Stomach (tissue), 19 donors: ENCODE data around the gene NDN. TPM values are rescaled to one million over a fixed set of nuclear protein-coding genes. Genes with fewer than 3 reads are reported as not detected.
"Not testable (repeated sequence)": the region's sequence is repeated elsewhere in the genome, so short reads cannot be mapped to it uniquely, and the experiment has no call there.

Source experiments
- DNase-seq, 2 donors: peaks; one replicate each; pipeline versions ENCODE4 v3.0.0 to v3.0.0-alpha.2; 2013 to 2019
- H3K27ac ChIP-seq, 5 donors: fragments of 200-600 bp in 4 of 5; sonication (generic) in 4 of 5; one replicate each; pipeline ENCODE4 v1.5.1; 2013 to 2019; ENCODE audit warnings: mild to moderate bottlenecking in 1 of 5, moderate library complexity in 1 of 5
- H3K27me3 ChIP-seq, 3 donors: fragments of 200-600 bp; sonication (generic); one replicate each; pipeline ENCODE4 v1.5.1; 2017 to 2019; ENCODE audit warnings: mixed run types in 1 of 3
- H3K36me3 ChIP-seq, 4 donors: fragments of 200-600 bp; sonication (generic); 1 replicate in 3 of 4; 2 replicates in 1 of 4; pipeline ENCODE4 v1.5.1; 2016 to 2019
- H3K4me1 ChIP-seq, 4 donors: fragments of 200-600 bp; sonication (generic); one replicate each; pipeline ENCODE4 v1.5.1; 2016 to 2019
- H3K4me3 ChIP-seq, 4 donors: fragments of 200-600 bp; sonication (generic) in 3 of 4; one replicate each; pipeline ENCODE4 v1.5.1; 2016 to 2019; ENCODE audit warnings: mild to moderate bottlenecking in 1 of 4
- H3K9me3 ChIP-seq, 4 donors: fragments of 200-600 bp; sonication (generic); one replicate each; pipeline ENCODE4 v1.5.1; 2016 to 2019
- CTCF ChIP-seq, 7 experiments: fragments of 450-650 bp in 4 of 7; fragments of 200-600 bp in 3 of 7; sonication (generic) in 3 of 7; IDR thresholded peaks; one replicate each; pipeline ENCODE4 v1.5.1; 2016 to 2019; ENCODE audit warnings: antibody characterized with exemption in 7 of 7, control low read depth in 2 of 7, mild to moderate bottlenecking in 1 of 7
- EP300 ChIP-seq: sonication (generic); formaldehyde crosslinking; IDR thresholded peaks from one replicate; pipeline ENCODE4 v1.6.1; 2017; ENCODE audit warnings: antibody characterized with exemption
- POLR2A ChIP-seq, 4 donors: fragments of 450-650 bp; IDR thresholded peaks; one replicate each; pipeline ENCODE4 v1.6.1; 2016; ENCODE audit warnings: antibody characterized with exemption in 4 of 4, control low read depth in 2 of 4, mild to moderate bottlenecking in 1 of 4, moderate library complexity in 1 of 4
- POLR2AphosphoS5 ChIP-seq, 3 donors: sonication (generic); formaldehyde crosslinking; IDR thresholded peaks; one replicate each; pipeline ENCODE4 v1.6.1; 2016; ENCODE audit warnings: antibody characterized with exemption in 3 of 3
- WGBS, 5 donors: extraction: QIAGEN DNeasy Blood & Tissue Kit in 3 of 5; methylation state at CpG; one replicate each; pipeline versions ENCODE4 v1.1.5 to v1.1.7; 2013 to 2018; 5-methylcytosine and 5-hydroxymethylcytosine counted together
- intact Hi-C: fragments of 100-400 bp; cut with DNase I; formaldehyde crosslinking; loops from one replicate; pipeline ENCODE4 v1.15.1; 2023; ENCODE audit warnings: low total_unique reads
- long read RNA-seq, 10 donors: transcript quantifications; one replicate each; lab custom pipeline, GENCODE V29; 2026
- polyA plus RNA-seq, 3 donors: library from polyadenylated mRNA; stranded (reverse); fragments of 200-250 nt; gene quantifications; one replicate each; pipeline ENCODE4 v1.2.3, GENCODE V29; 2013
- total RNA-seq, 5 donors: library from RNA; depleted of rRNA; stranded (reverse); fragments of >200 nt; gene quantifications; one replicate each; pipeline versions ENCODE4 v1.1.0 to v1.2.3, GENCODE V29; 2014 to 2016
- donor health status: healthy with polysubstance abuse.
- donor health status: Bipolar disorder and iron deficiency.
- donor health status: healthy.

Gene NDN
- total RNA-seq (10 to 100 TPM in 4 of 5 donors, 1 to 10 TPM in 1; 7.6 to 38.6 (median 23.8) TPM), polyA plus RNA-seq (10 to 100 TPM; 21.8 to 24.4 (median 23.0) TPM)
- long read RNA-seq, donor 1, transcript NDN-202 (1 exons, 1,627 nt), result major isoform, 30 of 30 reads
- long read RNA-seq, donor 1, partial matches to known transcripts, result 0 of 30 reads
- long read RNA-seq, donor 1, other reads (novel, unspliced or antisense), result 0 of 30 reads
- long read RNA-seq, donor 2, transcript NDN-202 (1 exons, 1,627 nt), result major isoform, 40 of 40 reads
- long read RNA-seq, donor 2, partial matches to known transcripts, result 0 of 40 reads
- long read RNA-seq, donor 2, other reads (novel, unspliced or antisense), result 0 of 40 reads
- long read RNA-seq, donor 3, transcript NDN-202 (1 exons, 1,627 nt), result major isoform, 36 of 36 reads
- long read RNA-seq, donor 3, partial matches to known transcripts, result 0 of 36 reads
- long read RNA-seq, donor 3, other reads (novel, unspliced or antisense), result 0 of 36 reads
- long read RNA-seq, donor 4, transcript NDN-202 (1 exons, 1,627 nt), result major isoform, 18 of 18 reads
- long read RNA-seq, donor 4, partial matches to known transcripts, result 0 of 18 reads
- long read RNA-seq, donor 4, other reads (novel, unspliced or antisense), result 0 of 18 reads
- long read RNA-seq, donor 5, transcript NDN-202 (1 exons, 1,627 nt), result major isoform, 110 of 110 reads
- long read RNA-seq, donor 5, partial matches to known transcripts, result 0 of 110 reads
- long read RNA-seq, donor 5, other reads (novel, unspliced or antisense), result 0 of 110 reads
- long read RNA-seq, donor 6, transcript NDN-202 (1 exons, 1,627 nt), result major isoform, 75 of 75 reads
- long read RNA-seq, donor 6, partial matches to known transcripts, result 0 of 75 reads
- long read RNA-seq, donor 6, other reads (novel, unspliced or antisense), result 0 of 75 reads
- long read RNA-seq, donor 7, transcript NDN-202 (1 exons, 1,627 nt), result major isoform, 163 of 163 reads
- long read RNA-seq, donor 7, partial matches to known transcripts, result 0 of 163 reads
- long read RNA-seq, donor 7, other reads (novel, unspliced or antisense), result 0 of 163 reads
- long read RNA-seq, donor 8, transcript NDN-202 (1 exons, 1,627 nt), result major isoform, 72 of 72 reads
- long read RNA-seq, donor 8, partial matches to known transcripts, result 0 of 72 reads
- long read RNA-seq, donor 8, other reads (novel, unspliced or antisense), result 0 of 72 reads
- long read RNA-seq, donor 9, transcript NDN-202 (1 exons, 1,627 nt), result major isoform, 134 of 136 reads
- long read RNA-seq, donor 9, partial matches to known transcripts, result 0 of 136 reads
- long read RNA-seq, donor 9, other reads (novel, unspliced or antisense), result 0 of 136 reads
- long read RNA-seq, donor 10, transcript NDN-202 (1 exons, 1,627 nt), result major isoform, 40 of 40 reads
- long read RNA-seq, donor 10, partial matches to known transcripts, result 0 of 40 reads
- long read RNA-seq, donor 10, other reads (novel, unspliced or antisense), result 0 of 40 reads

GRCh38 chr15:23687143-23687470, at the start of gene NDN:
Gene NDN, minus strand, starts transcription at chr15:23687305. Its CDS starts 88 bp downstream, at chr15:23687217.
- Histone ChIP-seq H3K27ac (peak within 1 kb of the TSS in 4 of 5 donors; percentile 6 to 72 (median 30)), H3K4me1 (peaks cover 0 to 9% (median 5%) of the 10 kb centered on the region in 4 donors), H3K27me3 (peaks cover 0 to 8% (median 0%) of the 10 kb centered on the region in 3 donors), H3K9me3 (no peaks in the 10 kb centered on the region), H3K36me3 (no peaks in the 10 kb centered on the region), H3K4me3 (peak within 1 kb of the TSS; percentile 48 to 66 (median 57))
- DNase-seq, result peak; percentile 43 to 89
- intact Hi-C loops, result no loop called here
- TF ChIP-seq CTCF (IDR thresholded peaks at IDR 0.05) (no peak), POLR2AphosphoS5 (IDR thresholded peaks at IDR 0.05) (peak in 1 of 3 donors; percentile 37)
- 24 to 40% (median 33%) methylated on average over 29 to 38 of the region's 38 CpGs for WGBS, 5 donors

GRCh38 chr15:23736033-23736673, 49.0 kb upstream of the NDN start:
- WGBS, 5 donors, result 41 to 46% (median 44%) methylated on average over 5 of the region's 5 CpGs
- H3K4me1 ChIP-seq, result no peaks in the 10 kb centered on the region
- H3K36me3 ChIP-seq, result no peaks in the 10 kb centered on the region
- no peak overlapping the region for H3K4me3 ChIP-seq
- no peak overlapping the region for H3K27ac ChIP-seq
- peaks cover 0 to 9% (median 2%) of the 10 kb centered on the region in 4 donors for H3K9me3 ChIP-seq
- intact Hi-C loops, result no loop called here
- no peak for DNase-seq
- peaks cover 0 to 6% (median 0%) of the 10 kb centered on the region in 3 donors for H3K27me3 ChIP-seq
- TF ChIP-seq POLR2A (IDR thresholded peaks at IDR 0.05), result no peak
- TF ChIP-seq CTCF (IDR thresholded peaks at IDR 0.05), result no peak
- no peak for TF ChIP-seq EP300
- TF ChIP-seq POLR2AphosphoS5 (IDR thresholded peaks at IDR 0.05), result no peak

- intact Hi-C loops, result no loop called here
- H3K4me1 ChIP-seq, result no peaks in the 10 kb centered on the region
- TF ChIP-seq CTCF (IDR thresholded peaks at IDR 0.05), result no peak
- no peak for TF ChIP-seq POLR2AphosphoS5 (IDR thresholded peaks at IDR 0.05)
- TF ChIP-seq POLR2A (IDR thresholded peaks at IDR 0.05), result no peak
- no peak for TF ChIP-seq EP300
- H3K36me3 ChIP-seq, result no peaks in the 10 kb centered on the region
- WGBS, 5 donors, result 63 to 76% (median 69%) methylated on average over 4 of the region's 4 CpGs
- peaks cover 0 to 4% (median under 1%) of the 10 kb centered on the region in 4 donors for H3K9me3 ChIP-seq
- DNase-seq, result no peak
- no peak overlapping the region for H3K4me3 ChIP-seq
- H3K27me3 ChIP-seq, result peaks cover 0 to 6% (median 0%) of the 10 kb centered on the region in 3 donors
- H3K27ac ChIP-seq, result no peak overlapping the region
Measured at GRCh38 chr15:23734862-23735261, 47.8 kb upstream of the NDN start.

- WGBS, 5 donors, result 72 to 83% (median 80%) methylated on average over 28 of the region's 28 CpGs
- H3K36me3 ChIP-seq, H3K4me1 ChIP-seq, intact Hi-C loops, H3K27me3 ChIP-seq, H3K27ac ChIP-seq, H3K4me3 ChIP-seq: not testable (repeated sequence)
- H3K9me3 ChIP-seq, result peaks cover 0 to 15% (median 0%) of the 10 kb centered on the region in 4 donors
- peak in 1 of 2 donors; percentile 12 for DNase-seq
Measured at GRCh38 chr15:23713874-23714656, 27.0 kb upstream of the NDN start.
